DMS153 treated with DMSO at 0.1 percent for 48 hours (cell line): Measurements from ENCODE around the gene TVP23C.

Source experiments
- DNase-seq: peaks from one replicate; lab custom pipeline; 2025; ENCODE audit not compliant: unreplicated experiment; lab: John Stamatoyannopoulos, UW

Gene TVP23C

DNA sequence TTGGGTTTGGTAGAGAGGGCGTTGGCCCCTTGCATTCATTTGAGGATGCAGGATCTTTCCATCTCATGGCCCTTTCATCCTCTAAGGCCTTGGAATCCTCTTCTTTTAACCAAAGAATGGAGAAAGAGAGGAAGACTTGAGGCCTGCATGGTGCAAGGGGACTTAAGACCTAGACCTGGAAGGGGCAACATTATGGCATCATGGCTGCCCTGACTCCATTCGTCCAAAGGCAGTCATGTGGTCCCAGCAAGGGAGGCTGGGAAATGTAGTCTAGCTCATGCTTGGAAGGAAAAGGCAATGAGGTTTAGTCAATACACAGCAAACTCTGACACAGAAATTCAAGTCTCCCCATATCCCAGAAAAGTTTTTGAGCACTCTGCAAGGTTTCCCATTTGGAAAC is 65.2 kb downstream of the TVP23C start:
- no peak for DNase-seq

DNA sequence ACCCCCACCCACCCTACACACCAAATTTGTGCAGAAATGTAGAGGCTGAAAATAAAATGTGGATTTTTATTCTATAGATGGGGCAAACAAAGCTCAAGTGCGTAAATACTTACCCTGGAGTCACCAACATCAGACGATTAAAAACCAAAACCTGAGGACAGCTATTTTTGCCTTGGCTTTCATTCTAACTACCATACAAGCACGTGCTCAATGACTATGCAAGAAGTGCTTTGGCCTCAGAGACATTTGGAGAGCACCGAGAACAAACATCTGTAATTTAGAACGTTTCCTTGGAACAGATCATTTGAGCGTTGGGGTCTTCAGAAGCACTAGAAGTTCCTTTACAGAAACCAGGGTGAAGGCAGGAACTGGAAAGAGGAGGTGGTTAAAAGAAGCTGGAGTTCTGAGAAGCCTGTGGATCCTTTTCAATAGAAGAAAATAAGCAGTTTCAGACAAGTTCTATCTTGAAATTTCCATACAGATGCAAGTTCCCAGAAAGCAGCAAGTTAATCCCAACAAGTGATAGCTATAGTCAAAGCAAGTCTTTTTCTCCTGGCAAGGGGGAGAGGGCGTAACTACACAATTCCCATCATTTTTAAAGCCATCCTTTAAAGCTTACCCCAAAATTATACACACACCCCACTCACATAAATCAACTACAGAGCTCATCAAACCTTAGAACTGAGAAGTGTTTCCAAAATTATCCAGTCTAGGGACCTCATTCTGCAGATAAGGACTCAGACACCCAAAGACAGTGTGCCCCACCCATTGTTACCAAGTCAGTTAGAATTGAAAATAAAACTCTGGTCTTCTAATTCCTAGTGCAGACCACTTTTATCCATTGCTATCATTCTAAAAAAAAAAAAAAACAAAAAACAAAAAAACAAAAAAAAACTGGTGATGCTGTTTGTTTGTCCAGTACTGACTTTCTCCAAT is 66.3 kb downstream of the TVP23C start:
- DNase-seq: no peak

GRCh38 chr17:15494821-15495220 is 68.5 kb downstream of the TVP23C start:
- no peak for DNase-seq

DNA sequence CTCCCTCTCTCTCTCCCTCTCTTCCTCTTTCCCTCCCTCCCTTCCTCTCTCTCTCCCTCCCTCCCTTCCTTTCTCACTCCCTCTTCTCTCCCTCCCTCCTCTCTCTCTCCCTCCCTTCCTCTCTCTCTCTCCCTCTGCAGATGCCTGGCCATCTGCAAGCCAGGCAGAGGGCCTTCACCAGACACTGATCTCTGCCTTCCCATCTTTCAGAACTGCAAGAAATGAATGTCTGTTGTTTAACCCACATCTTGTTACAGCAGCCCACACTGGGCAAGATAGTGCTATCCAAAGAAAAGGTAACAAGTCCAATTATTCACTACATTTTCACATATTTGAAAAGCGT is 69.6 kb downstream of the TVP23C start:
- no peak for DNase-seq

GRCh38 chr17:15492791-15493692 is 70.2 kb downstream of the TVP23C start:
- no peak for DNase-seq

DNA sequence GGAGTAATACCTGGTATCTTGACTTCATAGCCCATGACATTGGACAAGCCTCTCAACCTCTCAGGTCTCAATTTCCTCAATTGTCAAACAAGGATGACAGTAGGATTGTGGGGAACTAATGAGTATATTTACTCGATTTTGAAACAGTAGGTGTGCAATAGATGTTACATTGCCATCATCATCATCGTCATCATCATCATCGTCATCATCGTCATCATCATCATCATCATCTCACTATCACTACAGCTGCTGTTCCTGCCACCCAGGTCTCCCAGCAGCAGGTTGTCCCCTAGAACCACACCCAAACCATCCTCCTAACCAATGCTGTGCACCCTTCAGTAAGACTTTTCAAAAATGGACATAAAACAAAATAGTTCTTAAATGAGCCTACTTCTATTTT is 71.1 kb downstream of the TVP23C start:
- DNase-seq: no peak

- no peak for DNase-seq
These were observed 72.5 kb downstream of the TVP23C start for GRCh38 chr17:15490634-15491261.

DNA sequence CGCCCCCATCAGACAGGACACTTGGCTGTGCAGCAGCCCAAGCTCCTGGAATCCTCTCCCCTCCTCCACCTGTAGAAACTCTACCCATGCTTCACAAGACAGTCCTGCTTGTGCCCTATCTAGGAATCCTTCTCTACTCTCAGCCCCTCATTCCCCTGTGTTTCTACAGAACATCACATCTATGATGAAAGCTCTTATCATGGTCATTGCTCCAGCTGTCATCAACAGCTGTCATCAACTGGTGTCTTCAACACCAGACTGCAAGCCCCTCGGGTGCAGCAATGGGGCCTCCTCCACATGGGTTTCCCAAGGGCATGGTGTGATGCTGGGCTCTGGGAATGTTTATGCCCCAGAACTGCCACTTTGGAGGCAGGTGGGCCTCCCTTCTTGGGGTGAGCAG is 74.7 kb downstream of the TVP23C start:
- DNase-seq: no peak

- no peak for DNase-seq
These were observed 78.2 kb downstream of the TVP23C start for GRCh38 chr17:15485045-15485444.

DNA sequence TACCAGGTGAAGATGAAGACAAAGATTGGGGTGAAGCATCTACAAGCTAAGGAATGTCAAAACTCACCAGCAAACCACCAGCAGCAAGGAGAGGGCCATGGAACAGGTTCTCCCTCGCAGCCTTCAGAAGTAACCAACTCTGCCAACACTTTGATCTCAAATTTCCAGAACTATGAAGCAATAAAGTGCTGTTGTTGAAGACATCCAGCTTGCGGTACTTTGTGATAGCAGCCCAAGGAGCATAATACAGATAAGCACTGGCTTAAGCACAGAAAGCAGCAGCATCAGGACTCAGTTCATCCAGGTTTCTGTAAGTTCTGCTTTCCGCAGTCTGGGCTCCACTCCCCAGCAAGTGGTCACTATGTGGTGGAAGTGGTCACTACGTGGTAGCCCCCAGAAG is 79.9 kb downstream of the TVP23C start:
- no peak for DNase-seq

GRCh38 chr17:15482476-15482875 is 80.8 kb downstream of the TVP23C start:
- DNase-seq: no peak

DNA sequence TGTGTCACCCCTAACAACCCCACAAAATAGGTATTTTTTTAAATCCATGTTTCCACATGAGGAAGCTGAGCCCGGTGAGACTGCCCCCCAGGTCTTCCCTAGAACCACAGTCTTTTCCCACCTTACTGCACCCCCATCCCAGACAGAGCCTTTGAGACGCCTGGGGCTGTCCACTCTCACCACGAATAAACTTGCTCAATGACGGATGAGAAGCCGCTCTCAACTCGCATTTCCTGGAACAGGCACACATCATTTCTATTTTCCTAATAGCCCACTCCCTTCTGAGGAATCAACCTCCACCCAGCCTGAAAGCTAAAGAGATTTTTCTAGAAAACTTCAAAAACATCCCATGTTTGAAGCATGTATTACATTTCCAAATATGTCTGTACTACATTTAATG is 81.8 kb downstream of the TVP23C start:
- no peak for DNase-seq

GRCh38 chr17:15480204-15480603 is 83.1 kb downstream of the TVP23C start:
- DNase-seq: no peak

DNA sequence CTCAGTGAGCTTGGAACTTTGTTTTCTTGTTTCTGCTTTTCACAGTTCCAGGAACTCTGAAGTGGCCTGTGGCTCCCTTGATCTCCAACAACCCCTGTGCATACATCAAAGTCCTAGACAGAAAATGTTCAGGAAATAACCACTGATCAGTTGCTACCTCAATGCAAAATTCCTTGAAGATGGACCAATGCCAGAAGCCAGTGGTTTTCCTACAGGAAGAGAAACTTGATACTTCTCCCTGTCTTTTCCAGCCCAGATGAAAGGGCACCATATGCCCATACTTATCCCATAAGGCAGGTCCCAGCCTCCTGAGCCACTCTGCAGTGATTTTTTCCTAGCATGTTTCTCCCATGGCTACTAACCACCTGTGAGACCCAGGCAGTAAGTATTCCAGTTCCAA is 83.6 kb downstream of the TVP23C start:
- DNase-seq: no peak

- DNase-seq: no peak
These were observed 84.4 kb downstream of the TVP23C start for GRCh38 chr17:15478845-15479244.

GRCh38 chr17:15475631-15476354 is 87.5 kb downstream of the TVP23C start:
- no peak for DNase-seq

GRCh38 chr17:15472891-15473290 is 90.4 kb downstream of the TVP23C start:
- DNase-seq: no peak

DNA sequence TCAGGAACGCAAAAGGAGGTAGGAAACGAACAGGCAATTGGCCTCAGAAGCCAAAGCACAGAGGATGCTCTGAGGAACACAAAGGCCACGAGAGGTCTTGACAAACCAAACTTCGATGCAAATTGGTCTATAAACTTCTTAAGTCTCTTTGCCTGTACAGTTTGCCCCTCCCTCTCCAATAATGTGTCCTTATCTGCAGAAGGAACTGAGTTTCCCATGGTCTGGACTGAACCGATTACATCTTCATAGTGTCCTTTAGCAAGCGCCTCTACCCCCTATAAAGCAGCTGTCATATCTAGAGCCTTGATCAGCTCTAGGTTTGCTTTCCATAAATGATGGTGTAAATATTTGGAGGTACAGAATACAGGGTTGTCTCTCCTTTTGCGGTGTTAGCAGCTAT is 92.7 kb downstream of the TVP23C start:
- no peak for DNase-seq

- no peak for DNase-seq
These were observed 94.0 kb downstream of the TVP23C start for GRCh38 chr17:15469260-15469659.

GRCh38 chr17:15468126-15468525 is 95.2 kb downstream of the TVP23C start:
- no peak for DNase-seq

DNA sequence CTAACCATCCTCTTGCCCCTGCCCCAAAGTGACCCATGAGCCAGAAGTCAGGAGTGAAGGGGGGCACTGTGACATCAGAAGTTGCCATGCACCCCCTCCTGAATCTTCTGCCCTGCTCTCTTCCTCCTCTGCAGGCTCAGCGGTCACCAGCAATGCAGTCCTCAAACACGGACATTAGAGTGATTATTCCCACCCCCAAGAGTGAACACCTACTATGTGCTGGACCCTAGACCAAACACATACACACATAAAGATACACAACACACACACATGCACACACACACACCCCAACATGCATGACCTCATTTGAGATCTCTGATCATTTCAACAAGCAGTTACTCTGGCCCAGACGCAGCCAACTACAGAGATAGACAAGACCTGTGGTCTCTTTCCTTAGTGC is 95.7 kb downstream of the TVP23C start, which contains the start of gene CDRT4:
CDRT4 (minus strand) TSS at position 30 of the 400 bp plus-strand sequence. CDS start 27,383 bp downstream, outside the sequence.
- DNase-seq: no peak
